Loucy (cell line): ENCODE data around the gene PRAMEF18.
"Not testable (repeated sequence)": the region's sequence is repeated elsewhere in the genome, so short reads cannot be mapped to it uniquely, and the experiment has no call there.

Experiments used
- H2AFZ ChIP-seq: fragments of 200-600 bp; sonication (generic); 2 replicates; pipeline ENCODE4 v1.6.0; 2016; ENCODE audit warnings: antibody characterized with exemption, mild to moderate bottlenecking, low read length, moderate library complexity
- H3F3A ChIP-seq: fragments of 200-600 bp; 2 replicates; pipeline ENCODE4 v1.6.0; 2016; ENCODE audit warnings: antibody characterized with exemption, low read depth, mild to moderate bottlenecking
- H3K27me3 ChIP-seq: fragments of 200-600 bp; sonication (generic); 2 replicates; pipeline ENCODE4 v1.6.1; 2014; ENCODE audit warnings: low read length, mild to moderate bottlenecking; ENCODE audit not compliant: insufficient read depth, poor library complexity, severe bottlenecking
- H3K36me3 ChIP-seq: fragments of 200-600 bp; sonication (generic); 2 replicates; pipeline ENCODE4 v1.6.1; 2016; ENCODE audit warnings: low read length; ENCODE audit not compliant: insufficient read depth
- H3K4me1 ChIP-seq: fragments of 200-600 bp; sonication (generic); 2 replicates; pipeline ENCODE4 v1.5.1; 2014; ENCODE audit warnings: low read length, mild to moderate bottlenecking; ENCODE audit not compliant: insufficient read depth, poor library complexity, severe bottlenecking
- H3K4me2 ChIP-seq: fragments of 200-600 bp; sonication (generic); 2 replicates; pipeline ENCODE4 v1.6.0; 2014; ENCODE audit warnings: antibody characterized with exemption, low read length, low read depth, mild to moderate bottlenecking; ENCODE audit not compliant: poor library complexity, severe bottlenecking
- H3K4me3 ChIP-seq: fragments of 200-600 bp; sonication (generic); 2 replicates; pipeline ENCODE4 v1.5.1; 2014; ENCODE audit warnings: low read length, mild to moderate bottlenecking, mixed read lengths; ENCODE audit not compliant: poor library complexity, severe bottlenecking
- H3K79me2 ChIP-seq: fragments of 200-600 bp; sonication (generic); 2 replicates; pipeline ENCODE4 v1.6.1; 2014; ENCODE audit warnings: low read length; ENCODE audit not compliant: insufficient read depth
- H3K9ac ChIP-seq: fragments of 200-600 bp; sonication (generic); 2 replicates; pipeline ENCODE4 v1.6.0; 2014; ENCODE audit warnings: mild to moderate bottlenecking, low read depth, low read length, moderate library complexity; ENCODE audit not compliant: poor library complexity, severe bottlenecking
- H3K9me2 ChIP-seq: fragments of 200-600 bp; sonication (generic); replicated peaks from 2 replicates; pipeline ENCODE4 v1.6.1; 2016; ENCODE audit warnings: low read depth, low read length, mixed read lengths
- H3K9me3 ChIP-seq: fragments of 200-600 bp; sonication (generic); 2 replicates; pipeline ENCODE4 v1.6.1; 2014; ENCODE audit warnings: mild to moderate bottlenecking, antibody characterized with exemption, low read length, low read depth; ENCODE audit not compliant: insufficient read depth
- H4K20me1 ChIP-seq: fragments of 200-600 bp; sonication (generic); 2 replicates; pipeline ENCODE4 v1.6.0; 2014; ENCODE audit warnings: antibody characterized with exemption, low read length, mild to moderate bottlenecking; ENCODE audit not compliant: insufficient read depth, poor library complexity, severe bottlenecking
- CTCF ChIP-seq: fragments of 200-600 bp; sonication (generic); conservative IDR thresholded peaks from 2 replicates; pipeline ENCODE4 v1.5.1; 2014; ENCODE audit warnings: mild to moderate bottlenecking, antibody characterized with exemption, low read length
- EZH2phosphoT487 ChIP-seq: fragments of 200-600 bp; IDR thresholded peaks from 2 replicates; pipeline ENCODE4 v1.6.1; 2018; ENCODE audit warnings: antibody characterized with exemption, mild to moderate bottlenecking, moderate library complexity, borderline replicate concordance

PRAMEF18 gene

GRCh38 chr1:13228343-13228781, 2.4 kb upstream of the PRAMEF18 start:
- Histone ChIP-seq H3K9me3 (no peaks in the 10 kb centered on the region), H3K4me1 (no peaks in the 10 kb centered on the region), H3K9me2 (no peaks in the 10 kb centered on the region), H3K27me3 (no peaks in the 10 kb centered on the region), H3K36me3 (no peaks in the 10 kb centered on the region), H4K20me1 (no peaks in the 10 kb centered on the region), H3K79me2 (no peaks in the 10 kb centered on the region), H3K4me3 (no peak overlapping the region), H3F3A (no peaks in the 10 kb centered on the region), H3K4me2 (no peak overlapping the region), H2AFZ (no peak overlapping the region), H3K9ac (no peak overlapping the region)
- TF ChIP-seq EZH2phosphoT487 (no peak), CTCF (peak; percentile 68)

DNA sequence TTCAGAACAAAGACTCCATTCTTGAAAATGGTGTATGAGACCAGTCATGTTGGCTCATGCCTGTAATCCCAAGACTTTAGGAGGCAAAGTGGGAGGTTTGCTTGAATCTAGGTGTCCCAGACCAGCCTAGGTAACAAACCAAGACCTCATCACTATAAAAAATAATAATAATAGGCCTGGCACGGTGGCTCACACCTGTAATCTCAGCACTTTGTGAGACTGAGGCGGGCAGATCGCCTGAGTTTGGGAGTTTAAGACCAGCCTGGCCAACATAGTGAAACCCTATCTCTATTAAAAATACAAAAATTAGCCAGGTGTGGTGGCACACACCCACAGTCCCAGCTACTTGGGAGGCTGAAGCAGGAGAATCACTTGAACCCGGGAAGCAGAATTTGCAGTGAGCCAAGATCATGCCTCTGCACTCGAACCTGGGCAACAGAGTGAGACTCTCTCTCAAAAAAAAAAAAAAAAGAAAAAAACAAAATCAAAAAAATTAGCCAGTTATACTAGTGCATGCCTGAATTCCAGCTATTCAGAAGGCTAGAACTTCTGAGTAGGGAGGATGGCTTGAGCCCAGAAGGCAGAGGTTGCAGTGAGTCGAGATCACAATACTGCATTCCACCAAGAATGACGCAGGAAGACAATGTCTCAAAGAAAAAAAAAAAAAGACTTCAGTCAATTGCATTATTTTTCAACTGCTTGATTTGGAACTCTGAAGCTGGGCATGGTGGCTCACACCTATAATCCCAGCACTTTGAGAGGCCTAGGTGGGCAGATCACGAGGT, 1.5 kb upstream of the PRAMEF18 start:
- H3K4me2 ChIP-seq, H3K36me3 ChIP-seq, H3K9me3 ChIP-seq, H3F3A ChIP-seq, H2AFZ ChIP-seq, H3K79me2 ChIP-seq, H3K4me3 ChIP-seq, H3K27me3 ChIP-seq, H4K20me1 ChIP-seq, H3K4me1 ChIP-seq, H3K9me2 ChIP-seq, H3K9ac ChIP-seq: not testable (repeated sequence)

DNA sequence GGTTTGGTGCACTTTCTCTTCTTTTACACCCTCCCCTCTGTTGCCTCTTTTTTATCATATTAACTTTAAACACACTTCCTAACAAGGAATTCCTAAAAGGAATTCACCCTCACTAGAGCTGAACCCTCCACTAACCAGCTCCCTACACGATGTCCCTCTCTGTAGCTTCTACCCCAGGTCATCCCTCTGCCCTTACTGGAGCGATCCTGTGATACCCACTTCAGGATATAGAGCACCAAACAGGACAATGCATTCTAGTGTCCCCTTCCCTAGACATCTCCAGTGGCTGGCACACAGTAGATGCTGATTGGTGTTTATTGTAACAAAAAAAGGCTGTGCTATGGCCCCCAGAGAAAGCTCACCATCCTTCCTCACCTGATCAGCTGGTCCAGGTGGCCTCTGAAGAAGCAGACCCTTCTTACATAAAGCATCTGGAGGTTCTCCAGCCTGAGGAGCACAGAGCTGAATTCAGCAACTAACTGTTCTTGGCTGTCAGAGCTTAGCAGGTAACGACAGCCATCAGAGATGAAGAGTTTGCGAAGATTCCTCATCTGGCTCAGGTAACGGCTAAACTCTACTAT, 1.4 kb downstream of the PRAMEF18 start:
- Histone ChIP-seq H3K4me3 (no peak overlapping the region), H3K9me3 (no peaks in the 10 kb centered on the region), H2AFZ (no peak overlapping the region), H3K4me1 (no peaks in the 10 kb centered on the region), H3K79me2 (no peaks in the 10 kb centered on the region), H3K4me2 (no peak overlapping the region), H3K9ac (no peak overlapping the region), H3K27me3 (no peaks in the 10 kb centered on the region), H3F3A (no peaks in the 10 kb centered on the region), H3K36me3 (no peaks in the 10 kb centered on the region), H3K9me2 (no peaks in the 10 kb centered on the region), H4K20me1 (no peaks in the 10 kb centered on the region)
- TF ChIP-seq CTCF, result no peak
- TF ChIP-seq EZH2phosphoT487, result no peak

DNA sequence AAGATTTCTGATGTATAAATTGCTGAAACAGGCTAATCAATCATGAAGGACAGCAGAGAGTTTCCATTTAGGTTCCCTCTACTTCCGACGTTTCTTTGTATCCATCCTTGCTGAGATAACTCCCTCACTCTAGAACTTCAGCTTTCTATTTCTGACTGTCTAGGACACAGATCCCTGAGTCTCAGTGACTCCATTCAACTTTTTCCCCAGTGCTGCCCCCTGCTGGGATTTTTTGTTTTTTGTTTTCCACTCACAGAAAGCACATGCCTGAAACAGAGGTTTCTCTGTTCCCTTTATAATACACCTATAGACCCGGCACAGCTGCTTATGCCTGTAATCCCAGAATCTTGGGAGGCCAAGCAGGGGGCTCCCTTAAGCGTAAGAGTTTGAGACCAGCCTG, 3.2 kb downstream of the PRAMEF18 start:
- not testable (repeated sequence) for H3K79me2 ChIP-seq, H4K20me1 ChIP-seq, H3K36me3 ChIP-seq, H3K4me1 ChIP-seq, H3K9ac ChIP-seq, H3K4me2 ChIP-seq, H3K27me3 ChIP-seq, H2AFZ ChIP-seq, H3K4me3 ChIP-seq, H3K9me3 ChIP-seq, H3F3A ChIP-seq, H3K9me2 ChIP-seq

DNA sequence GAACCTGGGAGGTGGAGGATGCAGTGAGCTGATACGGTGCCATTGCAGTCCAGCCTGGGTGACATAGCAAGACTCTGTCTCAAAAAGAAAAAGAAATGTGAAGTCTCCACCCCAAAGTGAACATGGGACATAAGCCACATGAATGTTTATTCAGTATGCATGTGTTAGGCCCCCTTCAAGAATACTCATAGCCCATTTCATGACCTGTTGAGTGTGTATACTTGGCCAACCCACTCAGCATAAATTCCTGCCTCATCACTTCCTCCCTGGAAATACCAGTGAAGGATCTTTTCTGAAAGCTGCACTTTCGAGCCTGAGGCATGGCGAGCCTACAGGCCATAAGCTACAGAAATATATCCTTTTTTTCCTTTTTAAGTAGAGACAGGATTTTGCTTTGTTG, 6.8 kb downstream of the PRAMEF18 start:
- H4K20me1 ChIP-seq, H3K27me3 ChIP-seq, H3K9ac ChIP-seq, H3K4me1 ChIP-seq, H3K4me2 ChIP-seq, H3K9me2 ChIP-seq, H3K9me3 ChIP-seq, H3F3A ChIP-seq, H3K36me3 ChIP-seq, H3K79me2 ChIP-seq, H2AFZ ChIP-seq, H3K4me3 ChIP-seq: not testable (repeated sequence)

- H3K79me2 ChIP-seq, H3K4me3 ChIP-seq, H3F3A ChIP-seq, H3K4me1 ChIP-seq, H3K27me3 ChIP-seq, H3K9ac ChIP-seq, H4K20me1 ChIP-seq, H3K4me2 ChIP-seq, H2AFZ ChIP-seq, H3K9me3 ChIP-seq, H3K36me3 ChIP-seq, H3K9me2 ChIP-seq: not testable (repeated sequence)
These were observed 9.3 kb downstream of the PRAMEF18 start for GRCh38 chr1:13216619-13217018.
